HG02798 (cell line): Measurements from ENCODE around the gene DHH.
A peak's percentile ranks its signal among the peaks of the same experiment; 100 is the strongest.

Source experiments
- ATAC-seq: cut with Tn5 transposase; IDR thresholded peaks from one replicate; pipeline ENCODE4 v1.9.1; 2021; ENCODE audit warnings: mild to moderate bottlenecking; ENCODE audit not compliant: unreplicated experiment, poor library complexity

Gene DHH

DNA sequence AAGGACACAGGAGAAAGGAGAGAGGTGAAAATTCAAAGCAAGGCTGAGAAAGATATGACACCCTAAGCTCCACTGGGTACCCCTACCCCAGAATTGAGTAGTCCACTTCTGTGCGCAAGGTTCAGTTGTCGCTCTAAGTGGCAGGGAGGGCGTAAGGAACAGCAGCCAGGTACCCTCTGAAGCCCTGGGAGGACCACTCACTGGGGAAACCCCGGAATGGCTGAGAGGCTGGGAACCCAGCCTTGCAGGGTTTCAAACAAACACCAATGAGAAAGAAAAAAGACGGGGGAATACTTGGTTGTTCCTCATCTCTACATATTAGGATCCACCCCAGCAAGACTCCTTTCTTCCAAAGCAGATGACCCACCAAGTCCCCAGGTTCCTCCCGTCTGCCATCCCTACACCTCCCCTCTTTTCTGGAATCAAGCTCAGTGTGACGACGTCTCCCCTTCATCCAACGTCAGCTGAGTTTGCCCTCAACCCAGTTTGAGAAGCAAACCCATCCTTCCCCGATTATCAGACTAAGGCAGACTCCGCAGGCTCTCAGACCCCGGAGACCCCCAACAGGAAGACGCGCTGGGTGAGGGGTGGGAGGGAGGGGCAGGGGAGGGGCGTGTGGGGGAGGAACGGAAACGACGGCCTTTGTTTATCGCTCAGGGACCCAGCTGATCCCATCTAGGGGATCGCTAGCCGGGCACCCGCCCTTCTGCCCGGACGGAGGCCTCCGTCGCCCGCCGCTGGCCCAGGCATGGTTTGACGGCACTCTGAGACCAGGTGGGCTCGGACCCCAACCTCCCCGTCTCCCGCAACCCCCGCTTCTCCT is 15.3 kb upstream of the DHH start:
- no peak for ATAC-seq

DNA sequence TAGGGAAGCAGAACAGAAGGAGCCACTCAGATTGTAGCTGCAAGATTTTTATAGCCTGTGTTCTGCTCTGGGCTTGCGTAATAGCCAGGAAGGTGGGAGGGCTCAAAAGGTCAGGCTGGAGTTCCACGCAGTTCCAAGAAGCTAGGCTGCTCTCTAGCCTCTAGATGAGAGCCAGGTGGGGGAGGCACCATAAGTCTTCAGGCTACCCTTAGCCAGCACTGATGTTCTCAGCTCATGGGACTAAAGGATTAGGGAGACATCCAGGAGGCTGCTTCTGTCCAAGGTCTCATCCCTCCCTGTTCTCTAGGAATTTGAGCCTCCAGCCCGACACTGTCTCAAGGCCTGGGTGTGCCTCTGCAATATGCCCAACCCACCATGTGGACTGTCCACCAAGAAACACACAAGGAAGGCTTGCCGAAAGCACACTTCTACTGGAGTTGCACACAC is 14.4 kb upstream of the DHH start:
- no peak for ATAC-seq

DNA sequence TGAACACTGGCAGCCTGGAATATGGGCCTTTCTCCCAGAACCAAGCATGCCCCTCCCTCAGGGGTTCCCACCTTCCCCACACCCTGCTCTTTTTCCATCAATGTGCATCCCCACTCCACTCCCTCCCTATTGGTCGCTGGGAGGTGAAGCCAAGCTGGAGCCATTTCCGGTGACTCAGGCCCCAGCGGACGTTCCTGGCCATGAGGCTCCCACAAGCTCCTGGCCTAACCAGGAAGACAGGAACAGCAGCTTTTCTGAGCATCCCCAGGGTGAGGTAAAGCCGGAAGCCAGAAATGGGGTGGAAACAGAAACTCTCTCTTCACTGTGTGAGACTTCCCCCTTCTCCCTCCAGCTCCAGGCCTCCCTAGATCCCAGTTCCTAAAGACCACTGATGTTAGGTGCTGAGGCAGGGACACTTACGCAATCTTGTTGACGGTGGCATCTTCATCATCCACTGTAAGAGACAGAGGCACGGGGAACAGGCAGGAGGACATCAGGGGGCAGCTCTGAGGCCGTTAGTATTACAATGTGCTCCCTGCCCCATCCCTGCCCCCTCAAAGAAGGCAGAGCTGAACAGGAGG is 11.0 kb upstream of the DHH start:
- ATAC-seq = no peak

GRCh38 chr12:49104822-49105221 is 10.2 kb upstream of the DHH start:
- ATAC-seq = no peak

DNA sequence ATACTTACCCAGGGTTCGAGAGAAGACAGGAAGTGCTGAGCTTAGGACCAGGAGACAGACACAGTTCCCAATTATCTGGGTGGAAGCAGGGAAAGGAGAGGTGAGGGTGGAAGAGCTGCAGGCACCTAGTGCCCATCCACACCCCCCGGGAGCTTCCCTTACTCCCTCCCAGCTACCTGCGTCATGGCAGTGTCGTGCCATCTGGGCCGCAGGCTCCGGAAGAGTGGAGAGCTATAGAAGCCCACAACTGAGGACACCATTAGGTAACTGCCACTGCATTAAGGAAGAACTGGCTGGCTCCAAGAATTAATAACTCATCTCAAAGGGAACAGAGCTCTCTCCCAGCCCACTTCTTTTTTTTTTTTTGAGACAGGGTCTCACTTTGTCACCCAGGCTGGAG is 5.8 kb upstream of the DHH start:
- no peak for ATAC-seq

DNA sequence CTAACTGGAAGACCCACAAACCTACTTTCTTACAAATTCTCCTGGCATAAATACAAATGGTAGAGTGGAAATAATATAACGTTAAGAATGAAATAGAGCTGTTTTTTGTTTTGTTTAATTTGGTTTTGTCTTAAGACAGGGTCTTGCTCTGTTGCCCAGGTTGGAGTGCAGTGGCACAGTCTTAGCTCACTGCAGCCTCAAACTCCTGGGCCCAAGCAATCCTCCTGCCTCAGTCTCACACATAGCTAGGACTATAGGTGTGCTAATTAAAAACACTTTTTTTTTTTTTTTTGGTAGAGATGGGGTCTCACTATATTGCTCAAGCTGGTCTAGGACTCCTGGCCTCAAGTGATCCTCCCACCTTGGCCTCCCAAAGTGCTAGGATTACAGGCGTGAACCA is 4.1 kb upstream of the DHH start:
- ATAC-seq = no peak

DNA sequence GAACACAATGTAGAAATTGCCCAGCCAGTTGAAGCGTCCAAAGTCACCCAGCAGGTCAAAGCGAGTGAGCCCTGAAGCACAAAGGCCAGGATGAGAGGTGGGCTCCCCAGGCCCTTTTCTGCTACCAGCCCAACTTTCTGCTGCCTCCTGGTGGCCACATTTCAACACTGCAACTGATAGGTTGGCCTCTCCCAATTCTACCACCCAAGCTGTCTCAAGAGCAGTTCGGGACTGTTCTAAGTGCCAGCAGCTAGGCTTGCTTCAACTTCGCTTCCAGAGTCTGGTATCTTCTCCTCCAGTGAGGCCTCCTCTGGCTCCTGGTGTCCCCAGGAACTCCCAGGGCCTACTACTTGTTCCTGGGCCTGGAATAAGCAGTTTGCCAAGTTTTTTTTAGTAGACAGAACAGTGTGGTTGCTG is 3.4 kb upstream of the DHH start:
- ATAC-seq = no peak

GRCh38 chr12:49097381-49097780 is 2.8 kb upstream of the DHH start:
- no peak for ATAC-seq

GRCh38 chr12:49094975-49095365 is 369 bp upstream of the DHH start:
- ATAC-seq = no peak

GRCh38 chr12:49093792-49094159 is 825 bp downstream of the DHH start:
- ATAC-seq = no peak

DNA sequence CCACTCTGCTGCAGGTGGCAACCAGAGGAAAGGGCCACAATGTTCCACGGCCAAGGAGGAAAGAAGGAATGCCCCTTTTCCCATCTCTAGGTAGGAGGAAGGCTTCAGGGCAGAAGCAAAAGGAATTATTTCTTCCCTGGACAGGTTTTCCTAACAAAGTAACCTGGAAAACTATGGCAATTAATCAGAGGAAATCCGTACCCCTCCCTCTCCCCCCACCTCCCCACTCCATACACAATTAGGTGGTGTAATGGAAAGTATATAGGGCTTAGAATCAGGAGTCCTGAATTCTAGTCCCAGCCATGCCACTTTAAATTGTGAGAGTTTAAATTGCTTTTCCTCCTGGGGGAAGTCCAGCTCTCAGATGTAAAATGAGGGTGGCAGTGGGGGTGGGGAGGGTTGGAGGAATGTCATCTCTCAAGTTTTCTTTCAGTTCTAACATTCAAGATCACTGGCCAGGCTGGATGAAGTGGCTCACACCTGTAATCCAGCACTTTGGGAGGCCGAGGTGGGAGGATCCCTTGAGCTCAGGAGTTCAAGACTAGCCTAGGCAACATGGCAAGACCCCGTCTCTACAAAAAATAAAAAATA is 1.7 kb downstream of the DHH start:
- no peak for ATAC-seq

- no peak for ATAC-seq
Observed at GRCh38 chr12:49092086-49092815, 2.4 kb downstream of the DHH start.

DNA sequence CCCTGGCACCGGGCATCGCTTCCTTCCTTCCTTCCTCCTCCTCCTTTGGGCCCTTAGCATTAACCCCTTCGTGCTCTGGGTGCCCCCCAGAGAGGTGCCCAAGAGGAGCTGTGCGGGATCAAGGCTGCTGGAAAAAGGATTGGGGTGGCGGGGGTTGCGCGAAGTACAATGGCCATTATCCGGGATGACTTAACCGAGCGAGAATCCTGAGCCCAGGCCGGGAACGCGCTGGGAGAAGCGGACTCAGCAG is 2.8 kb downstream of the DHH start:
- no peak for ATAC-seq

DNA sequence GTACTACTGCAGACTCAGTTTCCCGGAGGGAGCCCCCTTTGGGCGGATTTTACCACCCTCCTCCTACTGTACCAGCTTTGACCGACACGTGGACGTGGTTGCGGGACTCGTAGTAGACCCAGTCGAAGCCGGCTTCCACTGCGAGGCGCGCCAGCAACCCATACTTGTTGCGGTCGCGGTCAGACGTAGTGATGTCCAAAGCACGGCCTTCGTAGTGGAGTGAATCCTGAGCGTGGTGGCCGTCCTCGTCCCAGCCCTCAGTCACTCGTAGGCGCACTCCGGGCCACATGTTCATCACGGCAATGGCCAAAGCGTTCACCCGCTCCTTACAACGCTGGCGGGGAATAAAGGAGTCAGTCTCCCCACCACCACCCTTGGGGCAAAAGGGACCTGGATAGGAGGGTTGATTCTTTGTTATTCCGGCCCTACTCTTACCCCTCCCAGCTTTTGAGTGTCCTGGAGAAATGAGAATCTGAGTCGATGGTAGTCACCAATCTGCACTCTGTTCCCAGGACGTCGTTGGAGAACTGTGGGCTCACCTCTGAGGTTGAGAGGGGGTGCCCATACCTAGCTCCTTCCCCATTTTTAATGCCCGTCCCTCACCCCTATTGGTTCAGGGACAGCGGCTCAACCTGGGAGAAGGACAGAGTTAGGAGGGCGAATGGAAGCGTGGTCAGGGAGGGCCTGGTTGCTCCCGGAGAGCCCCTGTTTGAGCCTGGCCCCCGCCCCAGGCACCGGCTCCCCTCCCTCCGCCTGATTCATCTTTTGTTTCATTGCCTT is 3.4 kb downstream of the DHH start:
- ATAC-seq = no peak

DNA sequence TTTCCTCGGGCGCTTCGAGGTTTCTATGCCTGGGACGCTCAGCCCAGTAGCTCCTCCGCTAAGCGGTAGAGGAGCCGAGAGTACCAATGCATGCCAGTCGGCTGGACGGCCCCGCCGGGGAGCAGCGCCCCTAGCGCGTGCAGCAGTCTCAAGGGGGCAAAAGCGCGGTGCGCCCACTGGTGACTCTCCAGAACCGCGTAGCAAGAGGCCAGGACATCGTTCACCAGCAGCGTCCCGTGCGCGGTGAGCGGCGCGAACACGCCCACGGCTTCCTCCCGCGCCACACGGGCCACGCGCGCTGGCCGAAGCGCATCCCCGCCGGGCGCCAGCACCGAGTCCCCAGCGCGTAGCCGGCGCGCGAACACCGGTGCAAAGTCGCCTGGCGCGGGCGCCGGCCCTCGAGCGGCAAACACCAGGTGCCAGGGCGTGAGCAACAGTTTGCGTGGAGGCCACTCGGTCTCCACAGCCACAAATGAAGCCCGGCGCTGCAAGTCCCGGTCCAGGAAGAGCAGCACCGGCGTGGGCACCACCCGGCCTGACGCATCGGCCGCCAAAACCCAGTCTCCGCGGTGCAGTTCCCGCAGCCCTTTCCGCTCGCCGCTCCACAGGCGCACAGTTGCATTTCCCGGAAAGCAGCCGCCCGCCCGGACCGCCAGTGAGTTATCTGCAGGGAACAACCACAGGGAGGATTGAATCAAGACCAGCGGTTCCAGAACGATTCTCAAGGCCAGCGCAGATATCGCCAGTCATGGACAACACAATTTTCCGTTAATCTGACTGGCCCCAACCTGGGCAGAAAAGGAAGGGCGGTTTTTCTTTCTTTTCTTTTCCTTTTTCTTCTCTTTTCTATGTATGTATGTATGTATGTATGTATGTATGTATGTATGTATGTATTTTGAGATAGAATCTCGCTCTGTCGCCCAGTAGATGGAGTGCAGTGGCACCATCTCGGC is 4.5 kb downstream of the DHH start:
- ATAC-seq = no peak

DNA sequence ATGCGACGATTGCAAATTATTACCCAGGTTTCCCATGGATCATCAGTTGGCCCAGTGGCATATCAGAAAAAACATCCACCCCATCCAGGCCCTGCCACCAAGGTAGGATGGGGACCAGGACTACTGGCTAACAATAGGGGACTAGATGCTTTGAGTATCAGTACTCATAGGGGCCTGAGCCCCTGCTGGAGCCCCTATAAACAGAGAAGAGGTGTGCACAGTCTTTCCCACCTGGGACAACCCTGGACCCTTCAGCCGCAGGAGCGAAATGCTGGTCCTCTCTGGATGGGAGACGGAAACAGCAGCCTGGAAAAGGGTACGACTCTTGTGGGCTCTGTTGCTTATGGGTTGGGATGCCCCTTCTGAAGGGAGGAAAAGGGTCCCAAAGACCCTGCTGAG is 5.7 kb downstream of the DHH start:
- no peak for ATAC-seq

GRCh38 chr12:49088150-49088931 is 6.3 kb downstream of the DHH start:
- peak; percentile 84 for ATAC-seq

GRCh38 chr12:49086116-49086515 is 8.5 kb downstream of the DHH start:
- ATAC-seq = no peak

GRCh38 chr12:49084438-49084837 is 10.2 kb downstream of the DHH start:
- ATAC-seq = no peak
